NOMO-1 treated with dmso at 0.1 percent for 144 hours (cell line): ENCODE measurements around the gene SULT1C4.
"Not testable (repeated sequence)": the region's sequence is repeated elsewhere in the genome, so short reads cannot be mapped to it uniquely, and the experiment has no call there.

Experiments
- DNase-seq: peaks from one replicate; lab custom pipeline; 2025; ENCODE audit not compliant: unreplicated experiment; lab: John Stamatoyannopoulos, UW

Gene SULT1C4

GRCh38 chr2:108377815-108378630, at the start of gene SULT1C4:
TSS of gene SULT1C4 (plus strand) at chr2:108377954. CDS start at chr2:108378338, 384 bp downstream.
- no peak for DNase-seq

- no peak for DNase-seq
Observed at GRCh38 chr2:108329771-108330170, 48.0 kb upstream of the SULT1C4 start.

- no peak for DNase-seq
Observed at GRCh38 chr2:108330979-108331378, 46.8 kb upstream of the SULT1C4 start.

GRCh38 chr2:108345951-108346350, 31.8 kb upstream of the SULT1C4 start:
- no peak for DNase-seq

GRCh38 chr2:108346827-108347226, 30.9 kb upstream of the SULT1C4 start:
- no peak for DNase-seq

- DNase-seq, result no peak
Observed at GRCh38 chr2:108347786-108348185, 30.0 kb upstream of the SULT1C4 start.

- no peak for DNase-seq
Observed at GRCh38 chr2:108348816-108349570, 28.8 kb upstream of the SULT1C4 start.

GRCh38 chr2:108349571-108349928, 28.2 kb upstream of the SULT1C4 start:
- no peak for DNase-seq

- DNase-seq, result no peak
Observed at GRCh38 chr2:108351889-108352288, 25.9 kb upstream of the SULT1C4 start.

- DNase-seq, result no peak
Observed at GRCh38 chr2:108354136-108354535, 23.6 kb upstream of the SULT1C4 start.

- DNase-seq, result no peak
Observed at GRCh38 chr2:108355906-108356734, 21.6 kb upstream of the SULT1C4 start.

- not testable (repeated sequence) for DNase-seq
Observed at GRCh38 chr2:108359336-108359735, 18.4 kb upstream of the SULT1C4 start.

GRCh38 chr2:108360776-108361468, 16.8 kb upstream of the SULT1C4 start:
- DNase-seq, result no peak

- DNase-seq, result no peak
Observed at GRCh38 chr2:108363024-108363907, 14.5 kb upstream of the SULT1C4 start.

- no peak for DNase-seq
Observed at GRCh38 chr2:108363908-108364225, 13.9 kb upstream of the SULT1C4 start.

GRCh38 chr2:108364676-108365297, 13.0 kb upstream of the SULT1C4 start:
- no peak for DNase-seq

- no peak for DNase-seq
Observed at GRCh38 chr2:108365656-108366055, 12.1 kb upstream of the SULT1C4 start.

- DNase-seq, result no peak
Observed at GRCh38 chr2:108367014-108367413, 10.7 kb upstream of the SULT1C4 start.

GRCh38 chr2:108367561-108368175, 10.1 kb upstream of the SULT1C4 start:
- no peak for DNase-seq
